BLaER1 (cell line): ENCODE data around the gene GUCA1A.
"Not testable (repeated sequence)": the region's sequence is repeated elsewhere in the genome, so short reads cannot be mapped to it uniquely, and the experiment has no call there.

ENCODE experiments used
- H3K27ac ChIP-seq: shearing (Covaris generic); formaldehyde crosslinking; 2 replicates; pipeline ENCODE4 v1.8.1; 2022
- H3K27me3 ChIP-seq: shearing (Covaris generic); formaldehyde crosslinking; 2 replicates; pipeline ENCODE4 v1.8.1; 2022
- H3K36me3 ChIP-seq: shearing (Covaris generic); formaldehyde crosslinking; 2 replicates; pipeline ENCODE4 v1.8.1; 2022
- H3K4me1 ChIP-seq: shearing (Covaris generic); formaldehyde crosslinking; 2 replicates; pipeline ENCODE4 v1.8.1; 2022
- H3K4me2 ChIP-seq: shearing (Covaris generic); formaldehyde crosslinking; 2 replicates; pipeline ENCODE4 v1.8.1; 2022
- H3K4me3 ChIP-seq: shearing (Covaris generic); formaldehyde crosslinking; 2 replicates; pipeline ENCODE4 v1.8.1; 2022
- H3K9ac ChIP-seq: shearing (Covaris generic); formaldehyde crosslinking; 2 replicates; pipeline ENCODE4 v1.8.1; 2022
- H3K9me3 ChIP-seq: shearing (Covaris generic); formaldehyde crosslinking; 2 replicates; pipeline ENCODE4 v1.8.1; 2022
- H4K20me1 ChIP-seq: shearing (Covaris generic); formaldehyde crosslinking; 2 replicates; pipeline ENCODE4 v1.8.1; 2022
- Cebpa-rat ChIP-seq: shearing (Covaris generic); IDR thresholded peaks from 2 replicates; pipeline ENCODE4 v1.8.1; 2022

The GUCA1A gene

GRCh38 chr6:42188406-42188805 lies 15.2 kb downstream of the GUCA1A start:
- Histone ChIP-seq H3K9me3 (no peaks in the 10 kb centered on the region), H3K27me3 (no peaks in the 10 kb centered on the region), H3K27ac (no peak overlapping the region), H3K36me3 (no peaks in the 10 kb centered on the region), H3K4me1 (no peaks in the 10 kb centered on the region), H3K9ac (no peak overlapping the region), H4K20me1 (no peaks in the 10 kb centered on the region), H3K4me3 (no peak overlapping the region), H3K4me2 (no peak overlapping the region)
- no peak for TF ChIP-seq Cebpa-rat

DNA sequence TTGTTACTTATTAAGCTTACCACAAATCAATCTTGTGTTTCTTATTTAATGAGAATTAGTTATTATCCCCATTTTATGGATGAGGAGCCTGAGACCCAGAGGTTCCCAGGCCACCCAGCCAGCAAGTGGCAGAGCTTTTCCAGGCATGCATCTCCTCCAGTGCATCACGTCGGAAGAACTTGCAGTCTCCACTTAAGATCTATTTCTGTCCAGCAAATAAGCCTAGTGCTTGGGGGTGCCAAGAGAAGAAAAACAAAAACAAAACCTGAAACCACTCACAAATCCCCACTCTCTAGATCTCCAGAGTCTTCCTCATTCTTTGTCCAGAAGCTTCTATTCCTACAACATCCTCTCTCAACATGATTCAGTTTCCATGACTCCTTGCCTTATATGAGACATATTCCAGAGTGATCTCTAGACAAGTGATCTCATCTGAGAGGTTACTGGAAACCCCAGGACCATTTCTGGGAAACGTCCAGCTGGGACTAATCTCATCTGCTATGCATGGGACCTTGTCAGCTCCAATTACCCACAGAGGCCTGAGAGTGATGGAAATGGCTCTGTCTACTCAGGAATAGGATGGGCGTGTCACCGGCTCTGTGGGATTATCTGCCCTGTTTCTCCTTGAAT lies 17.5 kb downstream of the GUCA1A start:
- Histone ChIP-seq H3K4me3 (no peak overlapping the region), H3K27ac (no peak overlapping the region), H3K9me3 (no peaks in the 10 kb centered on the region), H3K27me3 (no peaks in the 10 kb centered on the region), H3K4me2 (no peak overlapping the region), H3K9ac (no peak overlapping the region), H3K36me3 (no peaks in the 10 kb centered on the region), H4K20me1 (no peaks in the 10 kb centered on the region), H3K4me1 (peaks cover 4% of the 10 kb centered on the region)
- TF ChIP-seq Cebpa-rat = no peak

DNA sequence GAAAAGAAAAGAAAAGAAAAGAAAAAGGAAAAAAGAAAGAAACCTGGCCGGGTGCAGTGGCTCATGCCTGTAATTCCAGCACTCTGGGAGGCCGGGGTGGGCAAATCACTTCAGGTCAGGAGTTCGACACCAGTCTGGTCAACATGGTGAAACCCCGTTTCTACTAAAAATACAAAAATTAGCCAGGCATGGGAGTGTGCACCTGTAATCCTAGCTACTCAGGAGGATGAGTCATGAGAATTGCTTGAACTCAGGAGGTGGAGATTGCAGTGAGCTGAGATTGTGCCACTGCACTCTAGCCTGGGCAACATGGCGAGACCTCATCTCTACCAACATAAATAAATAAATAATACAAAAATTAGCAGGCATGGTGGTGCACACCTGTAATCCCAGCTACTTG lies 19.2 kb downstream of the GUCA1A start:
- Histone ChIP-seq H3K9me3 (peaks cover 11% of the 10 kb centered on the region; the same call in 1 of the 2 replicates), H3K4me1 (peaks cover 15% of the 10 kb centered on the region)
- H4K20me1 ChIP-seq, H3K9ac ChIP-seq, H3K27me3 ChIP-seq, H3K27ac ChIP-seq, H3K36me3 ChIP-seq, H3K4me2 ChIP-seq, H3K4me3 ChIP-seq: not testable (repeated sequence)

- H3K27me3 ChIP-seq = no peaks in the 10 kb centered on the region
- H3K4me3 ChIP-seq = no peak overlapping the region
- no peaks in the 10 kb centered on the region for H4K20me1 ChIP-seq
- no peak overlapping the region for H3K9ac ChIP-seq
- peaks cover 15% of the 10 kb centered on the region for H3K4me1 ChIP-seq
- H3K9me3 ChIP-seq = peaks cover 13% of the 10 kb centered on the region; the same call in 1 of the 2 replicates
- no peak overlapping the region for H3K4me2 ChIP-seq
- peaks cover 12% of the 10 kb centered on the region for H3K36me3 ChIP-seq
- no peak overlapping the region for H3K27ac ChIP-seq
- no peak for TF ChIP-seq Cebpa-rat
Observed at GRCh38 chr6:42193491-42193894, 20.3 kb downstream of the GUCA1A start.

GRCh38 chr6:42194056-42194455 lies 20.9 kb downstream of the GUCA1A start:
- Histone ChIP-seq H3K4me1 (peaks cover 15% of the 10 kb centered on the region), H3K9me3 (peaks cover 16% of the 10 kb centered on the region), H3K36me3 (peaks cover 16% of the 10 kb centered on the region), H3K4me3 (no peak overlapping the region), H4K20me1 (no peaks in the 10 kb centered on the region), H3K27ac (no peak overlapping the region), H3K9ac (no peak overlapping the region), H3K27me3 (no peaks in the 10 kb centered on the region), H3K4me2 (no peak overlapping the region)
- TF ChIP-seq Cebpa-rat = no peak

GRCh38 chr6:42195415-42195814 lies 22.3 kb downstream of the GUCA1A start:
- Histone ChIP-seq H3K27ac (no peak overlapping the region), H3K9ac (no peak overlapping the region), H3K4me3 (no peak overlapping the region), H3K27me3 (no peaks in the 10 kb centered on the region), H3K4me1 (peaks cover 26% of the 10 kb centered on the region), H3K36me3 (peaks cover 29% of the 10 kb centered on the region), H3K9me3 (peaks cover 30% of the 10 kb centered on the region), H3K4me2 (peak overlapping the region; percentile 31), H4K20me1 (no peaks in the 10 kb centered on the region)
- TF ChIP-seq Cebpa-rat = no peak

- Histone ChIP-seq H3K4me3 (no peak overlapping the region), H3K9ac (no peak overlapping the region), H3K4me2 (no peak overlapping the region), H3K27ac (no peak overlapping the region), H3K36me3 (peaks cover 50% of the 10 kb centered on the region), H4K20me1 (no peaks in the 10 kb centered on the region), H3K9me3 (peaks cover 33% of the 10 kb centered on the region), H3K4me1 (peaks cover 27% of the 10 kb centered on the region), H3K27me3 (no peaks in the 10 kb centered on the region)
- no peak for TF ChIP-seq Cebpa-rat
Observed at GRCh38 chr6:42197555-42198362, 24.6 kb downstream of the GUCA1A start.

GRCh38 chr6:42199106-42199981 lies 26.2 kb downstream of the GUCA1A start:
- no peak overlapping the region for H3K9ac ChIP-seq
- no peaks in the 10 kb centered on the region for H3K27me3 ChIP-seq
- peaks cover 27% of the 10 kb centered on the region for H3K4me1 ChIP-seq
- no peak overlapping the region for H3K27ac ChIP-seq
- H3K4me3 ChIP-seq = no peak overlapping the region
- H4K20me1 ChIP-seq = no peaks in the 10 kb centered on the region
- no peak for TF ChIP-seq Cebpa-rat
- peaks cover 66% of the 10 kb centered on the region for H3K36me3 ChIP-seq
- H3K9me3 ChIP-seq = peaks cover 33% of the 10 kb centered on the region
- no peak overlapping the region for H3K4me2 ChIP-seq

DNA sequence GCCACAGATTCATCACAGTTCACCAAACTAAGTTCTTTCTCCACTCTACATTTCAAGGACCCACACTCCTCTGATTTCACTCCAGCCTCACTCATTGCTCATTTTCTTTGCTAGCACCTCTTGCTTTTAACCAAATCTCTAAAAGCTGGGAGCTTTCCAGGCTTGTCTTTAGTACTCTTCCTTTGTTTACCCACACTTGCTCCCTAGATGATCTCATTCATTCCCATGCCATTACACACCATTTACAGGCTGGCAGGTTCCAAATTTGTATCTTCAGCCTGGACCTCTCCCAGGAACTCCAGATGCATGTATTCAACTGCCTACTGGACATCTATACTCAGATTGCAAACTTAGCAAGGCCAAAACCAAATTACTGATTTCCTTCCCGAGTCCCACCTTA lies 26.9 kb downstream of the GUCA1A start:
- Histone ChIP-seq H3K9me3 (peaks cover 33% of the 10 kb centered on the region), H3K36me3 (peaks cover 73% of the 10 kb centered on the region), H3K9ac (no peak overlapping the region), H4K20me1 (no peaks in the 10 kb centered on the region), H3K4me2 (no peak overlapping the region), H3K4me3 (no peak overlapping the region), H3K4me1 (peaks cover 27% of the 10 kb centered on the region), H3K27me3 (no peaks in the 10 kb centered on the region), H3K27ac (no peak overlapping the region)
- no peak for TF ChIP-seq Cebpa-rat

DNA sequence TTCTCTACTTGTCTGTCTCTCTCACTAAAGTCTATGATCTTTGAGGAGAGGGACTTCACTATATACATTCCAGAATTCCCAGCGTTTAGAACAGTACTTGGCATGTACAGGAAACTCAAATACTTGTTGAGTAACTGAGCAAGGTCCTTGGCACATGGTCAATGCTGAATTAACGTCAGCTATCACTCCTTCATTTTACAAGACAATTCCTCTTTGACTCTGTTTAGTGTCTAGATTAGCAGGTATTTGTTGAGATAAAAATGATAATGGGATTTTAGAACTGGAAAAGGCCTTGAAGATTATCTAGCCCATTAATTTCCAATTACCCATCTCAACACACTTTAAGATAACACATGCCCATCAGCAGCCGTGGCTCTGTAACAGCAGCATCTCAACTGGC lies 28.2 kb downstream of the GUCA1A start:
- H3K4me2 ChIP-seq = no peak overlapping the region
- no peak overlapping the region for H3K27ac ChIP-seq
- no peak overlapping the region for H3K9ac ChIP-seq
- H4K20me1 ChIP-seq = no peaks in the 10 kb centered on the region
- no peak overlapping the region for H3K4me3 ChIP-seq
- TF ChIP-seq Cebpa-rat = no peak
- H3K4me1 ChIP-seq = peaks cover 16% of the 10 kb centered on the region
- H3K27me3 ChIP-seq = no peaks in the 10 kb centered on the region
- peaks cover 85% of the 10 kb centered on the region for H3K36me3 ChIP-seq
- peaks cover 30% of the 10 kb centered on the region for H3K9me3 ChIP-seq

DNA sequence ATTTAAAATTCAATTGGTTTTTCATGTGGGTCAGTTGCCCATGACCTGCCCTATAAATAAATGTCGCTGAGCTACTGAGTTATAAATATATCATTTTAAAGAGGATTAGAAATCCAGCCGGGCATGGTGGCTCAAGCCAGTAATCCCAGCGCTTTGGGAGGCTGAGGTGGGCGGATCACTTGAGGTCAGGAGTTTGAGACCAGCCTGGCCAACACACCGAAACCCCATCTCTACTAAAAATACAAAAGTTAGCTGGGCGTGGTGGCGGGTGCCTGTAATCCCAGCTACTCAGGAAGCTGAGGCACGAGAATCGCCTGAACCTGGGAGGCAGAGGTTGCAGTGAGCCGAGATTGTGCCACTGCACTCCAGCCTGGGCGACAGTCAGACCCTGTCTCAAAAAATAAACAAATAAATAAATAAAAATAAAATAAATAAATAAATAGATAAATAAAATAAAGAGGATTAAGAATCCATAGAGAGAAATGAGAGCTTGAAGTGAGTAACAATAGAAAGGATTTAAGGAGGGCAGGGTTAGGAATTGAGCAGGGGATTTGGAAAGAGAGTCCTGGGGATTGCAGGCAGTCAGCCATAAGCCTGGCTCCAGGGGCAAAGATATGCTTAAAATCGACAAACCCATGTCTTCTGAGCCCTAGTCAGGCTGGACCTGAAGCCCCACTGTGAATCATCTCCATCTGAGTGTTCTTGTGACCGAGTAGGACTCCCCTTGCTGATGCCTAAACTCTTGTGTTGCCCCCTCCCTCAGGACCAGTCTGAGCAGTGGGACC lies 29.2 kb downstream of the GUCA1A start:
- peaks cover 12% of the 10 kb centered on the region for H3K4me1 ChIP-seq
- H4K20me1 ChIP-seq, H3K4me2 ChIP-seq, H3K27me3 ChIP-seq, H3K4me3 ChIP-seq, H3K27ac ChIP-seq, H3K9ac ChIP-seq: not testable (repeated sequence)
- H3K36me3 ChIP-seq = peaks cover 92% of the 10 kb centered on the region
- H3K9me3 ChIP-seq = peaks cover 23% of the 10 kb centered on the region
